ENCODE results near the gene TMEM178A.

The TMEM178A gene

GRCh38 chr2:39706945-39707344, 41.2 kb downstream of the TMEM178A start:
- no peak for TF ChIP-seq CTCF (conservative IDR thresholded peaks at IDR 0.05; ENCODE audit: low read depth, low read length)
- no peak overlapping the region for H3K4me3 ChIP-seq (ENCODE audit: low read length)
- DNase-seq (ENCODE audit: low read depth), result no peak

- no peak for DNase-seq (ENCODE audit: low read depth)
- H3K4me3 ChIP-seq (ENCODE audit: low read length), result no peak overlapping the region
- no peak for TF ChIP-seq CTCF (conservative IDR thresholded peaks at IDR 0.05; ENCODE audit: low read depth, low read length)
These were observed 42.3 kb downstream of the TMEM178A start for GRCh38 chr2:39708003-39708402.

- no peak for TF ChIP-seq CTCF (conservative IDR thresholded peaks at IDR 0.05; ENCODE audit: low read depth, low read length)
- DNase-seq (ENCODE audit: low read depth), result no peak
- H3K4me3 ChIP-seq (ENCODE audit: low read length), result no peak overlapping the region
These were observed 45.1 kb downstream of the TMEM178A start for GRCh38 chr2:39710807-39711206.

GRCh38 chr2:39712953-39713352, 47.2 kb downstream of the TMEM178A start:
- H3K4me3 ChIP-seq (ENCODE audit: low read length), result no peak overlapping the region
- no peak for TF ChIP-seq CTCF (conservative IDR thresholded peaks at IDR 0.05; ENCODE audit: low read depth, low read length)
- no peak for DNase-seq (ENCODE audit: low read depth)

- no peak for TF ChIP-seq CTCF (conservative IDR thresholded peaks at IDR 0.05; ENCODE audit: low read depth, low read length)
- DNase-seq (ENCODE audit: low read depth), result no peak
- no peak overlapping the region for H3K4me3 ChIP-seq (ENCODE audit: low read length)
These were observed 49.4 kb downstream of the TMEM178A start for GRCh38 chr2:39715095-39715494.

GRCh38 chr2:39715822-39716221, 50.1 kb downstream of the TMEM178A start:
- H3K4me3 ChIP-seq (ENCODE audit: low read length), result no peak overlapping the region
- DNase-seq (ENCODE audit: low read depth), result no peak
- TF ChIP-seq CTCF (conservative IDR thresholded peaks at IDR 0.05; ENCODE audit: low read depth, low read length), result no peak

- no peak for DNase-seq (ENCODE audit: low read depth)
- H3K4me3 ChIP-seq (ENCODE audit: low read length), result no peak overlapping the region
- no peak for TF ChIP-seq CTCF (conservative IDR thresholded peaks at IDR 0.05; ENCODE audit: low read depth, low read length)
These were observed 51.4 kb downstream of the TMEM178A start for GRCh38 chr2:39717067-39717466.

Data from retinal pigment epithelial cell (primary cell).